HepG2 (cell line): ENCODE measurements around the gene TRAF4. TPM values are rescaled to one million over a fixed set of nuclear protein-coding genes. Genes with fewer than 3 reads are reported as not detected.

Experiments
- AKAP8 ChIP-seq: sonication (generic); formaldehyde crosslinking; IDR thresholded peaks from 2 replicates; pipeline ENCODE4 v1.5.1; 2020; ENCODE audit warnings: mild to moderate bottlenecking, missing genetic modification reagents
- ASH2L ChIP-seq: fragments of 300-600, 200-600 bp; sonication (generic); IDR thresholded peaks from 2 replicates; pipeline ENCODE4 v1.7.0; 2017; ENCODE audit warnings: low read depth, mild to moderate bottlenecking, moderate library complexity, mixed read lengths, low read length; ENCODE audit not compliant: insufficient read length
- CC2D1A ChIP-seq: sonication (generic); formaldehyde crosslinking; IDR thresholded peaks from 2 replicates; pipeline ENCODE4 v1.8.1; 2023; ENCODE audit warnings: mild to moderate bottlenecking, missing genetic modification reagents
- CREM ChIP-seq, 2 experiments: sonication (generic) in 1 of 2; formaldehyde crosslinking in 1 of 2; IDR thresholded peaks; 2 replicates each; pipeline versions ENCODE4 v1.4.0 to v1.6.1; 2016 to 2020; ENCODE audit warnings: antibody characterized with exemption in 1 of 2, mild to moderate bottlenecking in 1 of 2, missing genetic modification reagents in 1 of 2
- GATAD1 ChIP-seq: IDR thresholded peaks from 2 replicates; pipeline ENCODE4 v1.6.1; 2016; ENCODE audit warnings: missing genetic modification reagents, missing compliant biosample characterization
- HOXA5 ChIP-seq: sonication (generic); formaldehyde crosslinking; IDR thresholded peaks from 2 replicates; pipeline ENCODE4 v1.4.0; 2020; ENCODE audit warnings: missing genetic modification reagents
- KLF13 ChIP-seq: sonication (generic); formaldehyde crosslinking; IDR thresholded peaks from 2 replicates; pipeline ENCODE4 v1.4.0; 2020; ENCODE audit warnings: mild to moderate bottlenecking, missing genetic modification reagents
- KMT2A ChIP-seq: sonication (generic); formaldehyde crosslinking; IDR thresholded peaks from 2 replicates; pipeline ENCODE4 v1.4.0; 2020; ENCODE audit warnings: missing genetic modification reagents
- NFIC ChIP-seq: IDR thresholded peaks from 2 replicates; pipeline ENCODE4 v1.6.1; 2012; ENCODE audit warnings: mild to moderate bottlenecking, low read length, inconsistent platforms
- PHF8 ChIP-seq: sonication (generic); formaldehyde crosslinking; IDR thresholded peaks from 2 replicates; pipeline ENCODE4 v1.5.0; 2020; ENCODE audit warnings: missing genetic modification reagents
- YEATS4 ChIP-seq: sonication (generic); formaldehyde crosslinking; IDR thresholded peaks from 2 replicates; pipeline ENCODE4 v1.4.0; 2020; ENCODE audit warnings: missing genetic modification reagents, borderline replicate concordance
- ZFY ChIP-seq: sonication (generic); formaldehyde crosslinking; IDR thresholded peaks from 2 replicates; pipeline ENCODE4 v1.4.0; 2020; ENCODE audit warnings: missing genetic modification reagents
- ZNF253 ChIP-seq: sonication (generic); formaldehyde crosslinking; IDR thresholded peaks from 2 replicates; pipeline ENCODE4 v1.8.0; 2022; ENCODE audit warnings: mild to moderate bottlenecking, missing genetic modification reagents, borderline replicate concordance
- ZNF460 ChIP-seq: sonication (generic); formaldehyde crosslinking; IDR thresholded peaks from 2 replicates; pipeline ENCODE4 v1.5.1; 2020; ENCODE audit warnings: missing genetic modification reagents, mild to moderate bottlenecking, borderline replicate concordance
- ZNF747 ChIP-seq: sonication (generic); formaldehyde crosslinking; IDR thresholded peaks from 2 replicates; pipeline ENCODE4 v1.8.1; 2023; ENCODE audit warnings: missing genetic modification reagents, mild to moderate bottlenecking, borderline replicate concordance
- polyA plus RNA-seq, 8 experiments: library from polyadenylated mRNA; depleted of rRNA in 3 of 8; stranded (reverse) in 7 of 8; unstranded in 1 of 8; fragments of >200 nt; fragmentation: Illumina TruSeq in 4 of 8; extraction: Trizol in 4 of 8; gene quantifications; 2 replicates each; pipeline versions ENCODE4 v1.2.1 to v1.2.3, GENCODE V29; 2011 to 2016; ENCODE audit warnings: low read depth in 4 of 8, missing spikeins in 1 of 8, mixed read lengths in 1 of 8; ENCODE audit not compliant: insufficient read depth in 1 of 8
- total RNA-seq, 5 experiments: library from RNA; depleted of rRNA; stranded (reverse); fragments of >200 nt; fragmentation: Illumina TruSeq; extraction: Trizol; gene quantifications; 2 replicates each; pipeline ENCODE4 v1.2.3, GENCODE V29; 2016; ENCODE audit warnings: low read depth in 1 of 5
- TF ChIP-seq, protein P1 (sequence below): sonication (generic); formaldehyde crosslinking; IDR thresholded peaks from 2 replicates; pipeline ENCODE4 v1.5.0; 2020; ENCODE audit warnings: missing genetic modification reagents
- TF ChIP-seq, protein P2 (sequence below): IDR thresholded peaks from 2 replicates; pipeline ENCODE4 v1.6.1; 2016; ENCODE audit warnings: mild to moderate bottlenecking
- TF ChIP-seq, protein P3 (sequence below): sonication (generic); formaldehyde crosslinking; IDR thresholded peaks from 2 replicates; pipeline ENCODE4 v1.4.0; 2020; ENCODE audit warnings: missing genetic modification reagents
- TF ChIP-seq, protein P4 (sequence below): sonication (generic); formaldehyde crosslinking; IDR thresholded peaks from 2 replicates; pipeline ENCODE4 v1.4.0; 2020; ENCODE audit warnings: mild to moderate bottlenecking, missing genetic modification reagents

Gene TRAF4
- total and polyA plus RNA-seq, 2 of the 13 experiments (the other 11 are each of a cell fraction or from before 2014, with no cell fraction given), result 86.0 to 89.9 TPM

DNA sequence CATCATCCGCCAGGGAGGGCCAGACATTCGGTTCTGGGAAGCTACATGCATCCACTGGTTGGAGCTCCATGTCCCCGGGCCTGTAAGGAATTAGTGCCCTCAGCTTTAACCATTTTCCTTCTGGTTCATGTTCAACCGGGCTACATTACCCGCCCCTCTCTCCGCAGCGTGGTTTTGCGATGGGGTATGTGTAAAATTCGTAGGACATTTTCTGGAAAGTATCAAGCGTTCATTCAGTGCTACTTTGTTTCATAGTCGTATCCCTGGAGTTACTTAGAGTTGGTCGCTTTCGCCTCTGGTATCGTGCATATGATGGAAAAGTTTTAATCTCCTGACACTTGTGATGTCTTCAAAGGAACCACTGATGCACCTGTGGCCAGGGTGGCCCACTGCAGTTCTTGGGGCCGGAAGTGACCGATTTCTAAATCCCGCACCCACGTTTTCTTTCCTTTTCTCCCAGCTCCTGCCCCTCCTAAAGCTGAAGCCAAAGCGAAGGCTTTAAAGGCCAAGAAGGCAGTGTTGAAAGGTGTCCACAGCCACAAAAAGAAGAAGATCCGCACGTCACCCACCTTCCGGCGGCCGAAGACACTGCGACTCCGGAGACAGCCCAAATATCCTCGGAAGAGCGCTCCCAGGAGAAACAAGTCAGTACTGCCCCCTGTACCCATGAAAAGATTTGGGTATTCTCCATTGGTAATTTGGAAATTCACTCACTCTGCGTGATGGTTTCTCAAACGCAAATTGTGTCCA is 23.4 kb upstream of the TRAF4 start (continued):
- TF ChIP-seq ZNF460 (CRISPR knock-in tag) (no peak), AKAP8 (CRISPR knock-in tag) (0 out of 2 replicates have a peak, but pooled peaks have one; percentile 0), ASH2L (peak; percentile 5), ZNF747 (CRISPR knock-in tag) (no peak), HOXA5 (CRISPR knock-in tag) (0 out of 2 replicates have a peak, but pooled peaks have one; percentile 2), PHF8 (CRISPR knock-in tag) (peak; percentile 8; the same call in 1 of the 2 replicates), ZNF253 (CRISPR knock-in tag) (0 out of 2 replicates have a peak, but pooled peaks have one; percentile 7), YEATS4 (CRISPR knock-in tag) (0 out of 2 replicates have a peak, but pooled peaks have one; percentile 0), ZFY (CRISPR knock-in tag) (peak; percentile 7; the same call in 1 of the 2 replicates), CREM (IDR thresholded peaks at IDR 0.05) (no peak), CREM (CRISPR knock-in tag; IDR thresholded peaks at IDR 0.05) (no peak), KMT2A (CRISPR knock-in tag) (peak; percentile 22; the same call in 1 of the 2 replicates), NFIC (peak; percentile 18; the same call in 1 of the 2 replicates), CC2D1A (CRISPR knock-in tag) (no peak), GATAD1 (CRISPR knock-in tag) (0 out of 2 replicates have a peak, but pooled peaks have one; percentile 6), KLF13 (no peak)
- TF ChIP-seq, protein P1, sequence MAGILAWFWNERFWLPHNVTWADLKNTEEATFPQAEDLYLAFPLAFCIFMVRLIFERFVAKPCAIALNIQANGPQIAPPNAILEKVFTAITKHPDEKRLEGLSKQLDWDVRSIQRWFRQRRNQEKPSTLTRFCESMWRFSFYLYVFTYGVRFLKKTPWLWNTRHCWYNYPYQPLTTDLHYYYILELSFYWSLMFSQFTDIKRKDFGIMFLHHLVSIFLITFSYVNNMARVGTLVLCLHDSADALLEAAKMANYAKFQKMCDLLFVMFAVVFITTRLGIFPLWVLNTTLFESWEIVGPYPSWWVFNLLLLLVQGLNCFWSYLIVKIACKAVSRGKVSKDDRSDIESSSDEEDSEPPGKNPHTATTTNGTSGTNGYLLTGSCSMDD (CRISPR knock-in tag), result no peak
- TF ChIP-seq, protein P2, sequence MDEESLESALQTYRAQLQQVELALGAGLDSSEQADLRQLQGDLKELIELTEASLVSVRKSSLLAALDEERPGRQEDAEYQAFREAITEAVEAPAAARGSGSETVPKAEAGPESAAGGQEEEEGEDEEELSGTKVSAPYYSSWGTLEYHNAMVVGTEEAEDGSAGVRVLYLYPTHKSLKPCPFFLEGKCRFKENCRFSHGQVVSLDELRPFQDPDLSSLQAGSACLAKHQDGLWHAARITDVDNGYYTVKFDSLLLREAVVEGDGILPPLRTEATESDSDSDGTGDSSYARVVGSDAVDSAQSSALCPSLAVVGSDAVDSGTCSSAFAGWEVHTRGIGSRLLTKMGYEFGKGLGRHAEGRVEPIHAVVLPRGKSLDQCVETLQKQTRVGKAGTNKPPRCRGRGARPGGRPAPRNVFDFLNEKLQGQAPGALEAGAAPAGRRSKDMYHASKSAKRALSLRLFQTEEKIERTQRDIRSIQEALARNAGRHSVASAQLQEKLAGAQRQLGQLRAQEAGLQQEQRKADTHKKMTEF (CRISPR knock-in tag), result no peak
- TF ChIP-seq, protein P3, sequence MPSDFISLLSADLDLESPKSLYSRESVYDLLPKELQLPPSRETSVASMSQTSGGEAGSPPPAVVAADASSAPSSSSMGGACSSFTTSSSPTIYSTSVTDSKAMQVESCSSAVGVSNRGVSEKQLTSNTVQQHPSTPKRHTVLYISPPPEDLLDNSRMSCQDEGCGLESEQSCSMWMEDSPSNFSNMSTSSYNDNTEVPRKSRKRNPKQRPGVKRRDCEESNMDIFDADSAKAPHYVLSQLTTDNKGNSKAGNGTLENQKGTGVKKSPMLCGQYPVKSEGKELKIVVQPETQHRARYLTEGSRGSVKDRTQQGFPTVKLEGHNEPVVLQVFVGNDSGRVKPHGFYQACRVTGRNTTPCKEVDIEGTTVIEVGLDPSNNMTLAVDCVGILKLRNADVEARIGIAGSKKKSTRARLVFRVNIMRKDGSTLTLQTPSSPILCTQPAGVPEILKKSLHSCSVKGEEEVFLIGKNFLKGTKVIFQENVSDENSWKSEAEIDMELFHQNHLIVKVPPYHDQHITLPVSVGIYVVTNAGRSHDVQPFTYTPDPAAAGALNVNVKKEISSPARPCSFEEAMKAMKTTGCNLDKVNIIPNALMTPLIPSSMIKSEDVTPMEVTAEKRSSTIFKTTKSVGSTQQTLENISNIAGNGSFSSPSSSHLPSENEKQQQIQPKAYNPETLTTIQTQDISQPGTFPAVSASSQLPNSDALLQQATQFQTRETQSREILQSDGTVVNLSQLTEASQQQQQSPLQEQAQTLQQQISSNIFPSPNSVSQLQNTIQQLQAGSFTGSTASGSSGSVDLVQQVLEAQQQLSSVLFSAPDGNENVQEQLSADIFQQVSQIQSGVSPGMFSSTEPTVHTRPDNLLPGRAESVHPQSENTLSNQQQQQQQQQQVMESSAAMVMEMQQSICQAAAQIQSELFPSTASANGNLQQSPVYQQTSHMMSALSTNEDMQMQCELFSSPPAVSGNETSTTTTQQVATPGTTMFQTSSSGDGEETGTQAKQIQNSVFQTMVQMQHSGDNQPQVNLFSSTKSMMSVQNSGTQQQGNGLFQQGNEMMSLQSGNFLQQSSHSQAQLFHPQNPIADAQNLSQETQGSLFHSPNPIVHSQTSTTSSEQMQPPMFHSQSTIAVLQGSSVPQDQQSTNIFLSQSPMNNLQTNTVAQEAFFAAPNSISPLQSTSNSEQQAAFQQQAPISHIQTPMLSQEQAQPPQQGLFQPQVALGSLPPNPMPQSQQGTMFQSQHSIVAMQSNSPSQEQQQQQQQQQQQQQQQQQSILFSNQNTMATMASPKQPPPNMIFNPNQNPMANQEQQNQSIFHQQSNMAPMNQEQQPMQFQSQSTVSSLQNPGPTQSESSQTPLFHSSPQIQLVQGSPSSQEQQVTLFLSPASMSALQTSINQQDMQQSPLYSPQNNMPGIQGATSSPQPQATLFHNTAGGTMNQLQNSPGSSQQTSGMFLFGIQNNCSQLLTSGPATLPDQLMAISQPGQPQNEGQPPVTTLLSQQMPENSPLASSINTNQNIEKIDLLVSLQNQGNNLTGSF (CRISPR knock-in tag), result no peak
- TF ChIP-seq, protein P4, sequence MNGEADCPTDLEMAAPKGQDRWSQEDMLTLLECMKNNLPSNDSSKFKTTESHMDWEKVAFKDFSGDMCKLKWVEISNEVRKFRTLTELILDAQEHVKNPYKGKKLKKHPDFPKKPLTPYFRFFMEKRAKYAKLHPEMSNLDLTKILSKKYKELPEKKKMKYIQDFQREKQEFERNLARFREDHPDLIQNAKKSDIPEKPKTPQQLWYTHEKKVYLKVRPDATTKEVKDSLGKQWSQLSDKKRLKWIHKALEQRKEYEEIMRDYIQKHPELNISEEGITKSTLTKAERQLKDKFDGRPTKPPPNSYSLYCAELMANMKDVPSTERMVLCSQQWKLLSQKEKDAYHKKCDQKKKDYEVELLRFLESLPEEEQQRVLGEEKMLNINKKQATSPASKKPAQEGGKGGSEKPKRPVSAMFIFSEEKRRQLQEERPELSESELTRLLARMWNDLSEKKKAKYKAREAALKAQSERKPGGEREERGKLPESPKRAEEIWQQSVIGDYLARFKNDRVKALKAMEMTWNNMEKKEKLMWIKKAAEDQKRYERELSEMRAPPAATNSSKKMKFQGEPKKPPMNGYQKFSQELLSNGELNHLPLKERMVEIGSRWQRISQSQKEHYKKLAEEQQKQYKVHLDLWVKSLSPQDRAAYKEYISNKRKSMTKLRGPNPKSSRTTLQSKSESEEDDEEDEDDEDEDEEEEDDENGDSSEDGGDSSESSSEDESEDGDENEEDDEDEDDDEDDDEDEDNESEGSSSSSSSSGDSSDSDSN (CRISPR knock-in tag), result peak; percentile 23; the same call in 1 of the 2 replicates
